Fibroblast of mammary gland (primary cell): Measurements from ENCODE around the gene GCHFR.

Source experiments
- DNase-seq: peaks from one replicate; pipeline ENCODE4 v3.0.0-alpha.2; 2010; ENCODE audit warnings: low read depth
- H3K4me3 ChIP-seq: 2 replicates; pipeline ENCODE4 v1.5.1; 2011; ENCODE audit warnings: low read depth, mild to moderate bottlenecking, low read length, moderate library complexity; ENCODE audit not compliant: control insufficient read depth
- TF ChIP-seq, protein P1 (sequence below): conservative IDR thresholded peaks from 2 replicates; pipeline ENCODE4 v1.5.1; 2011; ENCODE audit warnings: low read depth, low read length, inconsistent platforms; ENCODE audit not compliant: control insufficient read depth, insufficient read depth

Gene GCHFR

DNA sequence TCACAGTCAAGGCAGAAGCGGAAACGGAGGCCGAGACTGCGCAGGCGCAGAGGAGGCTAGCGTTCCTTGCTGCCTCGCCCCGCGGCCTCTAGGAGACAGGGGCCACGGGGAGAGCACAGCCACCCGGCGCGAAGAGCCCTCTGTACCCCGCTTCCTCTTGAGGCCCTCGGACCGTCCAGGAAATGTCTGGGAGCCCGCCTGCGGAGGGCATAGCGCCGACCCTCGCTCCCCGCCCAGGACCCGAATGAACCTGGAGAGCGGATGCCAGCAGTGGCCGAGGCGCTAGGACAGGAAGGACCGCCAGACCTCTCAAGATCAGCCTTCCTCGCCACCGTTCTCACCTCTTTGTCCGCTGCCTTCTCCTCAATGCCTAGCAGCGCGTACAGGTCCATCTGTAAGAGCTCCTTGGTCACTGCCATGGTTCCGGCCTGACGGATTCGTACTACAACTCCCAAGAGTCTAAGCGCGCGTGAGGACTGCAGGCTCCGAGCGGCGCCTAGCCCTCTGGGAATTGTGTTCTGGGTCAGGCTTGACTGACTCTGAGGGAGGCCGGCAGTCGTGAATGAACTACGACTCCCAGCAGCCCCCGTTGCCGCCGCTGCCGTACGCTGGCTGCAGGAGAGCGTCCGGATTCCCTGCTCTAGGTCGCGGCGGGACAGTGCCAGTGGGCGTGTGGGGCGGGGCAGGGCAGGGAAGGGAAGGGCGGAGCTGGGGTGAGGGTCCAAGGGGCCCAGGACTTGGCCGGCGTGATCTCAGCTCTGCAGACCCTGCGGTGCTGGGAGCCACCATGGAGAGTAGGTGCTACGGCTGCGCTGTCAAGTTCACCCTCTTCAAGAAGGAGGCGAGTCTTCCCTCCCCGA, 43.4 kb downstream of the GCHFR start, which contains the start of the genes DNAJC17 and ZFYVE19:
Gene DNAJC17, minus strand, starts transcription at position 446 of the 860 bp plus-strand sequence. Its CDS starts 27 bp downstream, at position 419.
Gene ZFYVE19, plus strand, starts transcription at position 62 of the 860 bp plus-strand sequence. Its CDS starts 501 bp downstream, at position 563.
- peak within 1 kb of the TSS; percentile 99 for H3K4me3 ChIP-seq
- peak; percentile 98 for DNase-seq
- TF ChIP-seq, protein P1, sequence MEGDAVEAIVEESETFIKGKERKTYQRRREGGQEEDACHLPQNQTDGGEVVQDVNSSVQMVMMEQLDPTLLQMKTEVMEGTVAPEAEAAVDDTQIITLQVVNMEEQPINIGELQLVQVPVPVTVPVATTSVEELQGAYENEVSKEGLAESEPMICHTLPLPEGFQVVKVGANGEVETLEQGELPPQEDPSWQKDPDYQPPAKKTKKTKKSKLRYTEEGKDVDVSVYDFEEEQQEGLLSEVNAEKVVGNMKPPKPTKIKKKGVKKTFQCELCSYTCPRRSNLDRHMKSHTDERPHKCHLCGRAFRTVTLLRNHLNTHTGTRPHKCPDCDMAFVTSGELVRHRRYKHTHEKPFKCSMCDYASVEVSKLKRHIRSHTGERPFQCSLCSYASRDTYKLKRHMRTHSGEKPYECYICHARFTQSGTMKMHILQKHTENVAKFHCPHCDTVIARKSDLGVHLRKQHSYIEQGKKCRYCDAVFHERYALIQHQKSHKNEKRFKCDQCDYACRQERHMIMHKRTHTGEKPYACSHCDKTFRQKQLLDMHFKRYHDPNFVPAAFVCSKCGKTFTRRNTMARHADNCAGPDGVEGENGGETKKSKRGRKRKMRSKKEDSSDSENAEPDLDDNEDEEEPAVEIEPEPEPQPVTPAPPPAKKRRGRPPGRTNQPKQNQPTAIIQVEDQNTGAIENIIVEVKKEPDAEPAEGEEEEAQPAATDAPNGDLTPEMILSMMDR, result no peak

DNA sequence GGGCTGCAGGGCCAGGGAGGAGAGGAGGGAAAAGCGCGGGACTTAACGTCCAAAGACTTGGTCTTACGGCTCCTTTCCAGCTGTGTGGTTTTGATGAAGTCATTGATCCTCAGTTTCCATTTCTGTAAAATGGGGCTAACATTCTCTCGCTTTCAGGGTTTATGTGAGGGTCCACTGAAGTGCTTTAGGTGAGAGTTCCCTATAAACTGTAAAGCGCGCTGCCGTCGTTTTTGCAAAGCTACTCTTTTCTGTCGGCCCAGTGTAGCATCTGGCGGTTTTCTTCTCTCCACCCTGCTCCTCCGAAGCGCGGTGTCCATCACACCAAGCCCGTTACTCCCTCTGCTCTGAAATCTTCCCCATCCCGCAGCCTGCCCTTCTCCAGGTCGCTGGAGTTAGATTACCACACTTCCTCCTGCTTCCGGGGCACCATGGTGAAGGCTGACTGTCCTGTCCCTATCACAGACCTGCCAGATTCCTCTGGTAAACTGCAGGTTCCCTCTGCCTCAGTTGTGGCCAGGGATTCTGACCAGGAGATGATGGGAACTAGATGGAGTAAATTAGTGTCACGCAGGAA, 44.1 kb downstream of the GCHFR start:
- peak overlapping the region; percentile 99 for H3K4me3 ChIP-seq
- TF ChIP-seq, protein P1, result no peak
- peak; percentile 55 for DNase-seq

DNA sequence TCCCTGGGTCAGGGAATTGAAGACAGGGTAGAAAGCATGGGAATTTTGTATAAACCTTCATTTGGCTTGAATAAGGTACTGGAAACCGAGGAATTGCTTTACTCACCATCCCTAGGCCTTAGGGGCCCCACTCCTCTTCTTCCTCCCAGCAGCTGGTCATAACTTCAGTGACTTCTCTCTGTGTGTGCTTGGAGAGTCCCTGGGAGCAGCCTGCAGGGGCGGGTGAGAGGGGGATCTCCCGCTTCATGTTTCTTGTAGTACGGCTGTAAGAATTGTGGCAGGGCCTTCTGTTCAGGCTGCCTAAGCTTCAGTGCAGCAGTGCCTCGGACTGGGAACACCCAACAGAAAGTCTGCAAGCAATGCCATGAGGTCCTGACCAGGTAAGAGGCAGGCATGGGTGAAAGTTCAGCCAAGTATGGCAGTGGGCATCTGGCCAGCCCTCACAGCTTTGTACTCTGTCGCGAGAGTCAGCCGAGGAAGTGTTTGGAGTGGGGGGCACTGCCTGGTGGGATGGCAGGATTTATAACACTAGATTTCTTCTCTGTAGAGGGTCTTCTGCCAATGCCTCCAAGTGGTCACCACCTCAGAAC, 45.1 kb downstream of the GCHFR start:
- no peak for DNase-seq
- TF ChIP-seq, protein P1, result no peak
- H3K4me3 ChIP-seq, result no peak overlapping the region

DNA sequence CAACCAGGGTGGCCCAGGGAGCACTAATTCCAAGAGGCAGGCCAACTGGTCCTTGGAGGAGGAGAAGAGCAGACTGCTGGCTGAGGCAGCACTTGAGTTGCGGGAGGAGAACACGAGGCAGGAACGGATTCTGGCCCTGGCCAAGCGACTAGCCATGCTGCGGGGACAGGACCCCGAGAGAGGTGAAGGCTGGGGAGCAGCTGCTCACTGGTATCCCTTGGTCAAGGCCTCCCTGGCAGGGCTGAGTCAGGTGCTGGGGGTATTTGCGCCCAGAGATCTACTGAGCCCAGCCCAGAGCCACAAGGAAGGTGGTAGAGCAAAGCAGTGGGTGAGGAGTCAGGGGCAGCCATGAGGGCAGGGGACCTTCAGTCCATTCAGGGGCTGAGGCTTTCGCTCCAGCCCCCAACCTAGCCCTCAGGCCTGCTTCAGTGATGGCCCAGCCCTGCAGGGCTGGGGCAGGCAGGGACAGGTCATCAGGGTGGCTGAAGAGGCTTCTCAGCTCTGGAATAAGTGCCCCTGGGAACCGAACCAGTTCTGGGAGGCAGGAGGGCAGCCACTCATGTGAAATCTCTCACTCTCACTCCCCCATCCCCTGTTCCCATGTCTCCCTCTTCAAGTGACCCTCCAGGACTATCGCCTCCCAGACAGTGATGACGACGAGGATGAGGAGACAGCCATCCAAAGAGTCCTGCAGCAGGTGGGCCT, 49.0 kb downstream of the GCHFR start:
- H3K4me3 ChIP-seq, result no peak overlapping the region
- DNase-seq, result no peak
- TF ChIP-seq, protein P1, result no peak

DNA sequence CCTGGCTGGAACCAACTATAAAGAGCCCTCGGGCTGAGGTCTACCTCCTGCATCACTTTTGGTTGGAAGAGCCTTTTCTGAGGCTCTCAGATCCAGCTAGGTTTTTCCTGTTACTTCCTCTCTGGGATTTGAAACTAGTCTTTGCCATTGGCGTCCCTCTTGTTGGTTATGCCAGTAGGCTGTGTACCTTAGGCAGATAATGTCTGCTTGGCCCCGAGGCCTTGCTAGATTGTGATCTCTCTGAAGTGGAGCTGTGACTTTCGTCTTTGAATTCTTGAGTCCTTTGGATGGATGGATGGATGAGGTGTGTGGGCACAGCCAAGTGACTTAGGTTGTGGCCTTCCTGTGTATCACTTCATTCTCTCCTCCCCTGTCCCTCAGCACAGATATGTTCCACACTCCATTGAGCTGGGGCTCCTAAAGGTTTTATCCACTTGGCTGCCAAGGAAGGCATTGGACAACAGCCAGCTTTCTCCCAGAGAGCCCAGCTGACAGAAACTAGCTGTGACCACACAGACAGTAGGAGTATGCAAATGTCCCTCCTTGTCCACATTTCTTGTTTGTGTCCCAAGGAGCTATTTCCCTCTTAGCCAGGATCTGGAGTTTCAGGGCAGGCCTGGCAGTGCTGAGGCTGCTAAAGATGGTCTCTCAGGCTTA, 51.3 kb downstream of the GCHFR start:
- TF ChIP-seq, protein P1, result no peak
- no peak overlapping the region for H3K4me3 ChIP-seq
- no peak for DNase-seq
